HG02588 (cell line): ENCODE data around the gene SLC41A1.

Experiments
- ATAC-seq: cut with Tn5 transposase; IDR thresholded peaks from one replicate; pipeline ENCODE4 v1.9.1; 2021; ENCODE audit warnings: mild to moderate bottlenecking, moderate library complexity; ENCODE audit not compliant: unreplicated experiment

Gene SLC41A1

GRCh38 chr1:205760606-205761005 is 52.4 kb downstream of the SLC41A1 start:
- no peak for ATAC-seq

- no peak for ATAC-seq
Observed at GRCh38 chr1:205756552-205756951, 56.4 kb downstream of the SLC41A1 start.

GRCh38 chr1:205754857-205755256 is 58.1 kb downstream of the SLC41A1 start:
- no peak for ATAC-seq

GRCh38 chr1:205751036-205751651 is 61.9 kb downstream of the SLC41A1 start:
- ATAC-seq, result no peak

DNA sequence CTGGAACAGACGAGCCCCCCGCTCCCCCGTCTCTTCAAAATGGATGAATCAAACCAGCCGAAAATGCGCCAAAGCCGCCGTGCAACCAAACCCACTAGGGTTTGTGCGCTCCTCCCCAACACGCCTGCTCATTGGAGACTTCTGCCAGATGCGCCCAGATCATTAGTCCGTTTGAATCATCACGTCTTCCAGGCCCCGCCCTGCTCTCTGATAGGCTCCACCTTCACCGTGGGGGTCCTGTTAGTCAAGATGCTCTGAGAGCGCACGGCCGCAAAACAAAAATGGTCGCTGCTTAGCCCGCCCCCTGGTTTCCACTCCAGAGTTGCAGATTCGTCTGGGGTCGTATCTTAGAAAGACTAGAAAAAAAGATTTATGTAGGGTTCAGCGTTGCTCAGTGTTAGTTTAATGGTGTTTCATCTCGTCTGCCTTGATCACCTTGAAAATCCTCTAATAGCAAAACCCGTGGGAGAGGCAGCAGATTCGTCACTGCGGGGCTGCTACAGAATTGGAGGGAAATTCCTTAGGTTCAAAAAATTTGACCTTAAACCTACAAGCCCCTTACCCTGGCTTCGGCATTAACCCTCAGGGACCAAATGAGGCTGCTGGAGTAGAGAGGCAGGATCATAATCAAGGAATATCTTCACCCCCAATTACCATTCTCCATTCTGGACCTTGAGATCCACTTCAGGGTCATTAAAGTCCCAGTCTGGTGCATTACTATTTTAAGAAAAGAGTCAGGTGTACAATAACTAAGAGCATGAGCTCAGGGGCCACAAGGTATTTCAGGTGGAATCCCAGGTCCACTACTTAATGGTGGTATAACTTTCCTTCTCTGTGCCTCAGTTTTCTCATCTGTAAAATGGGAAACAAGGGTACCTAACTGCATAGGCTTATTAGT is 62.6 kb downstream of the SLC41A1 start, which contains the start of gene NUCKS1:
Gene NUCKS1, minus strand, starts transcription at position 45 of the 898 bp plus-strand sequence. CDS start 209 bp downstream, outside the sequence.
- peak; percentile 77 for ATAC-seq

- peak; percentile 74 for ATAC-seq
Observed at GRCh38 chr1:205749234-205750137, 63.5 kb downstream of the SLC41A1 start.

DNA sequence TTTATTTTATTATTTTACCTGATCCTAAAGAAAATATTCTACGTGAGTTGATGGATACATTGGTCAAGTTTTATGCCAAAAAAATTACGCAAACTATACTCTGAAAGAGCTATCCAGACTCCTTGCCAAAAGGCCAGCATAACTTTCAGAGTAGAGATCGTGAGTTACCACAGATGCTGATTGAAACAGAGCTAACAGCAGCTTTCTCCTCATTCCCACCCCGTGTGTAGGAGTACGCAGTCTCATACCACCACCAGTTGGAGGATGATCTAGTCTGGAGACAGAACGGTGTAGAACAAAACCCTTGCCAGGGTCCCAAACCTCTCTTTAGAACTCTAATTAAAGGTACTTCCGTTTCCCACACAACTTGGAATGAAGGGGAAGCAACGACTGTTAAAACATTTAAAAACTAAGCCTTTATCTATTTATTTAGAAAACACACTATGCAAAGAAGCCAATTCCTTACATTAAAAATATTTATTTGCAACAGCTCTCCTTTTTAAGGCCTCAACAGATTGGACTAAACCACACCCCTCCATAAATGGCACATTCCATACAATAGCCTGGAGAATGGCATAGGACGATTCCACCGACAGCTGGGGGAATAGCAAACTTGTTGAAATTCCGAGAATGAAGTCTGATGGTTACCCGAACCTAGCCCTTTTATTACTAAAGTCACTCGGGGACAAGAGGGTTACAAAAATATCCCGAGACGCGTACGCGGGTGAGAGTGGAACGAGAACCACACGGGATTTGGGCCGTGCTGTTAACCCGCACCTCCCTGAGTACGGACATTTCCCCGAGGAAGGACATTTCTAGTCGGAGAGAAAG is 64.4 kb downstream of the SLC41A1 start:
- peak; percentile 4 for ATAC-seq

GRCh38 chr1:205746757-205747412 is 66.1 kb downstream of the SLC41A1 start:
- no peak for ATAC-seq

- no peak for ATAC-seq
Observed at GRCh38 chr1:205744403-205744802, 68.6 kb downstream of the SLC41A1 start.

GRCh38 chr1:205743977-205744376 is 69.0 kb downstream of the SLC41A1 start:
- ATAC-seq, result no peak

DNA sequence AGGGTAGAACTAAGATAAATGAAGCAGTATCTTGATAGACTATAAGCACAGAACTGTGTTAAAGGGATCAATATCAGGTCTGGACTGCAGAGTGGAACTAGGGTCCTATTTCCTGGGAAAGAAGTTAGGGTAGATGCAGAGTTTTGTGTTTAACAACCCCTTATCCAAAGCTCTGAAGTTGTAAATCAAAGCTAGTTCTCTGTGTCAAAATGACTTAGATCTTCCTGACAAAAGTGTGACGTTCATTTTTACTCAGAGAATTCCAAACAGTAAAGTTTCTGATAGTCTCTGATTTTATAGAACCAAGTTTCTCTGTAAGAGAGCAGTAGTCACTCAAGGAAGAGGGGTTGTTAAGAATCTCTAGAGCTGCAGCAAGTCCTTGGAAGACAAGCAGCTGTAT is 71.3 kb downstream of the SLC41A1 start:
- ATAC-seq, result no peak

DNA sequence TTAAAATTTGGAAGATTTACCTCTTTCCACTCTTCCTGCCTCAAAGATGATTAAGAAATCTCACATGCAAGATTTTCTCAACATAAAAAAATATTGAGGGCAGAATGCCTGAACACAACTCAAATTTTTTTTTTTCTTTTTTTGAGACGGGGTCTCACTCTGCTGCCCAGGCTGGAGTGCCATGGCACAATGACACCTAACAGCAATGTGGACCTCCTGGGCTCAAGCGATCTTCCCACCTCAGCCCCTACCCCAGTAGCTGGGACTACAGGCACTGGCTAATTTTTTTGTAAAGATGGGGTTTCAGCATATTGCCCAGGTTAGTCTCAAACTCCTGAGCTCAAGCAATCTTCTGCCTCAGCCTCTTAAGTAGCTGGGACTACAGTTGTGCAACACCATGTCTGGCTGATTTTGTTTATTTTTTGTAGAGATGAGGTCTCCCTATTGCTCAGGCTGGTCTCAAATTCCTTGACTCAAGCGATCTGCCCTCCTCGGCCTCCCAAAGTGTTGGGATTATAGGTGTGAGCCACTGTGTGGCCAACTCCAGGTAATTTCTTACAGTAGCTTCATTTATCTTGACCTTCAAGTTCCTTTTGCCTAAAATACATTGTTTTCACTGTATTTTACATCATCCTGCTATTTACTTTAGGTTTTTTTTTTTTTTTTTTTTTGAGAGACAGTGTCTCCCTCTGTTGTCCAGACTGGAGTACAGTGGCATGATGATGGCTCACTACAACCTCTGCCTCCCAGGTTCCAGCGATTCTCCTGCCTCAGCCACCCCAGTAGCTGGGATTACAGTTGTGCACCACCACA is 73.4 kb downstream of the SLC41A1 start:
- no peak for ATAC-seq
